Skin of body (tissue), 2 donors: ENCODE data around the gene MIOS. TPM values are rescaled to one million over a fixed set of nuclear protein-coding genes. Genes with fewer than 3 reads are reported as not detected.
"Not testable (repeated sequence)": the region's sequence is repeated elsewhere in the genome, so short reads cannot be mapped to it uniquely, and the experiment has no call there.

Experiments used
- DNase-seq: peaks from one replicate; lab custom pipeline; 2025; lab: John Stamatoyannopoulos, UW
- total RNA-seq: library from RNA; depleted of rRNA; stranded (reverse); fragments of >200 nt; gene quantifications from one replicate; pipeline ENCODE4 v1.2.3, GENCODE V29; 2014

The MIOS gene
- total RNA-seq, 1 donor from 2014 or later, result 50.0 TPM

- DNase-seq, result no peak
Observed at GRCh38 chr7:7554649-7555575, 11.8 kb upstream of the MIOS start.

DNA sequence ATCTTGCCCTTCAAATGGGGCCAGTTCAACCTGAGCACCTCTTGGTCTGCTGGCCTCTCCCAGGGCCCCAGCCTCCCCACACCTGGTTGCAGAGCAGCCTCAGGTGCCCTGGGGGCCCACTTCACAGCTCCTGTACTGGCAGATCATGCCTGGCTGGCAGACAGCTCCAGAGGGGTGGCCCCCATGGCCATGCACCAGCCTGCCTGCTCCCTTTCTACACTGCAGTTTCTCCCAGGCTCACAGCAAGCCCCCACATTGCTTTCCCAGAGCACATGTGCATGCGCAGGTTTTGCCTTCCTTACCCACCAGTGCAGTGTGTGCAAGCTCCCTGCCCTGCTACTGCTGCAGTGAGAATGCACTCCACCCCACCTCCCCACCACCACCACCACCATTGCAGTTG, 9.8 kb upstream of the MIOS start:
- no peak for DNase-seq

- DNase-seq, result no peak
Observed at GRCh38 chr7:7557252-7557651, 9.4 kb upstream of the MIOS start.

GRCh38 chr7:7561591-7561990, 5.1 kb upstream of the MIOS start:
- not testable (repeated sequence) for DNase-seq

DNA sequence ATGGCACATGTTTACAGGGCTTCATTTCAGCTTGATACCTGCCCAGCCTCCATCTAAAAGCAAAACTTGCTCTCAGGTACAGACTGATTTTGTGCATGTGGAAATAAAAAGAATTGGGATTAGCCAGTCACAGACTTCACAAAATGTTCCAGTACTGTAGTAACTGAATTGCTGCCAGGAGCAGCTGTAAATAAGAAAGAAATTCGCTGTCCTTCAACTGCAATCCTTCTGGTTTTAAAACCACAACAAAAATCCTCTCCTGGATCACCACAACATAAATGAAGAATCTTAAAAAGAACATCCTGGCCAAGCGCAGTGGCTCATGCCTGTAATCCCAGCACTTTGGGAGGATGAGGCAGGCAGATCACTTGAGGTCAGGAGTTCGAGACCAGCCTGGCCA, 3.9 kb upstream of the MIOS start:
- no peak for DNase-seq

DNA sequence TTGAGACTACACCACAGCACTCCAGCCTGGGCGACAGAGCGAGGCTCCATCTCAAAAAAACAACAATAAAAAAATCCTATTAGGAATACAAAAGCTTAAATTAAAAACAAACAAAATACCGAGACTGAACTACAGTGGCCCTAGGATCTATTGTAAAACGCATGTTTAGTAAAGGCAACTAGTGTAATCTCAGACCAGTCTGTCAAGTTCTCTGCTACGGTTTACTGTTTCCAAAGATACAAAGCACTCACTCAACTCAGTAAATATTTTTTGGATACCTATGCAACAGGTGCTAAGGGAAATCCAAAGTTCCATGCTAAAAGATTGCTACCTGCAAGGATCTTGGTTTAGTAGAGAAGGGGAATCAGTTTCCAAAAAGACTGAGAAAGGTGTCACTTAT, 3.4 kb upstream of the MIOS start:
- no peak for DNase-seq

GRCh38 chr7:7563813-7564212, 2.9 kb upstream of the MIOS start:
- no peak for DNase-seq

GRCh38 chr7:7564323-7564780, 2.3 kb upstream of the MIOS start:
- DNase-seq, result no peak

GRCh38 chr7:7565018-7565680, 1.5 kb upstream of the MIOS start:
- DNase-seq, result no peak

DNA sequence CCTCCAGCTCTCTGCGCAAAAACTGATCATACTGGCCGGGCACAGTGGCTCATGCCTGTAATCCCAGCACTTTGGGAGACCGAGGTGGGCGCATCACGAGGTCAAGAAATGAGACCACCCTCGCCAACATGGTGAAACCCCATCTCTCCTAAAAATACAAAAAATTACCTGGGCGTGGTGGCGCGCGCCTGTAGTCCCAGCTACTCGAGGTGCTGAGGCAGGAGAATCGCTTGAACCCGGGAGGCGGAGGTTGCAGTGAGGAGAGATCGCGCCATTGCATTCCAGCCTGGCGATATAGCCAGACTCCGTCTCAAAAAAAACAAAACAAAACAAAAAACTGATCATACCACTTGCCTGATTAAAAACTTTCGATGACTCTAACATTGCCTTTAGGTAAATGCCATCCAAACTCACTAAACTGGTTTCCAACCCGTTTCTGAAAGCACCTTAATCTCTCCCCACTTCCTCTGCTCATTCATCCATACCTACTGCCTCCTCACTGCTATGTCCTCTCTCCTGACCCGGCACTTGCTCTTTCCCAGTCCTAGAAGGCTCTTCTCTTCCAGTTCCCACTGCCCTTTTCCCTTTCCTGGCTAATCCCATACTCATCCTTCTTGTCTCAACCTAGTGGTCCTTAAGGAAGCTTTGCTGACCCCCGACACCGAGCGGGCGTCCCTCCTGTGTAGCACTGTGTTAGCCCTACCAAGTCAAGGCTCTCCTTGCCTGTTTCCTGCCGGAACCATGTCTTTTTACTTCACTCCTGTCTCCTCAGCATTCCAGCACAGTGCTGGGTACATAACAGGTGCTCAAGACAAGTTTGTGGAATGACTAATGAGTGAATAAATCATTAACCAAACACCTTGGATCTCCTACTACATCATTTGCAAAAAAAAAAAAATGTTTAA, 686 bp upstream of the MIOS start:
- DNase-seq, result no peak

DNA sequence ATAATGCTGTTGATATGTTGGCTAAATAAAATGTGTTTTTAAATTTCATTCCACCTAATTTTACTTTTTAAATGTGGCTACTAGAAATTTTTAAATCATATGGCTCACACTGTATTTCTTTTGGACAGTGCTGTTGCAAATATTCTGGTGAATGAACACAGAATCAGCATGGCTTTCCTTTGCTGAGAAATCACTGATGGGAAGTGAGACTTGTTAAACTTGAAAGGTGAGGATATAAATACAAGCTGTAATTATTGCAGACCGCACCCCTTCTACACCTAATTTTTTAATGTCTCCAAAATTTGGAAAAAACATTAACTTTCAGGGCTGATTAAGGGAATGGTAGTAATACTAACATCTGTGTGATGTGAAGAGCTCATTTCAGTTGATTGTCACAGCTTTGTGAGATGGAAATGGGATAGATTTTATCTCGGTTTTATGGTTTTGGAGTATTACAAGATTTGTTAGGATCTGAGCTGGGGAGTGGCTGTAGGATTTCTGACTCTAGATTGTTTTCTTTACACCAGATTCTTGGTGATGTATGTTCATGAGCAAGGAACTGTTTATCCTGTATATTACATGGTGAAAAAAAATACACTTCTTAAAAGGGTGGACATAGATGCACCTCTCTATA, 1.3 kb downstream of the MIOS start:
- DNase-seq, result no peak

DNA sequence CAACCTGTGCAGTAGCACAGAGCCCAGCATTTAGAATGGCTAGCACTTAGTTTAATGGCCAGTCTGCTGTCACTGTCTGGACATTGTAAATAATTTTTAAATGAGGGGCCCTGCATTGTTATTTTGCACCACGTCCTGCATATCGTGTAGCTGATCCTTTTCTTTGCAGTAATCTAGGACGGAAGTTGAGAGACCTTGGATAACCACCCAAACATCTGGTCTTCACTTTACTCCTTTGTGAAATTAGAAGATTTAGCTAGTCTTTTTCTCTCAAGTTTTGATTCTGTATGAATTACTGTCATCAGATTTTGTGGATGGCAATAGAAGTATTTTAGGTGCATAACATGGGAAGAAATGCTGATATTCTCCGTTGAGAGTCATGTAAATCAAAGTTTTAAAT, 1.9 kb downstream of the MIOS start:
- no peak for DNase-seq

GRCh38 chr7:7569081-7569527, 2.4 kb downstream of the MIOS start:
- DNase-seq, result no peak

- DNase-seq, result no peak
Observed at GRCh38 chr7:7569615-7570014, 2.9 kb downstream of the MIOS start.

GRCh38 chr7:7570584-7570983, 3.9 kb downstream of the MIOS start:
- DNase-seq, result no peak

DNA sequence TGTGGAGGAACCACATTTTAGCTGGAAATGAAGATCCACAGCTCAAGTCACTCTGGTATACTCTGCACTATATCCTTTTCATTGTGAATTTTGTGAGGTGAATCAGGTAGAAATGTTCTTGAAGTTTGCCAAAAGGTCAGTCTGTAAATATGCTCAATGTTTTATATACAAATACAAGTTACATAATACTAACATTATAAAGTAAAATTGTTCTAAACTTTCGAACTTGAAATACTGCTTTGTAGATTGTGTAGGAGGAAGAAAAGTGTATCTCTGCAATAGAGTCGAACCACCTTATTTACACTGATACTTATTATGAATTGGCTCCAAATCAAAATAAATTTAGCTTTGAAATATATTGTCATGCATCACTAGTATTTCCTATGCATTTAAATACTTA, 7.0 kb downstream of the MIOS start:
- no peak for DNase-seq

DNA sequence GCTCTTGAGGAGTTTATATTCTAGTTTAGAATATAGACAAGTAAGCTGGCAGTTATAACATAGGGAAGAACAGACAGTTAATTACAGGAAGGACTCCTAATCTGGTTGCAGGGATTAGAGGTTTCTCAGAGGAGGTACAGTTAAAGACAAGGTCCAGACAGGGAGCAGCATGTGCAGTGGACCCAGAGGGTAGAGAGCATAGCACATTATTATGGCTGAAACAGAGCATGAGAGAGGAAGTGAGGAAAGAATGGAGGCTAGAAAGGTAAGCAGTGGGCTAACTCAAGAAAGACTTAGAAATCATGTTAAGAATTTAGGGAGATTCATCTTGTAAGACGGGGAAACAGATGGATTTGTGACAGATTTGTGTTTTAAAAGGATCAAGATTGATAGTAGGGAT, 9.7 kb downstream of the MIOS start:
- no peak for DNase-seq

GRCh38 chr7:7577888-7578287, 11.2 kb downstream of the MIOS start:
- no peak for DNase-seq

DNA sequence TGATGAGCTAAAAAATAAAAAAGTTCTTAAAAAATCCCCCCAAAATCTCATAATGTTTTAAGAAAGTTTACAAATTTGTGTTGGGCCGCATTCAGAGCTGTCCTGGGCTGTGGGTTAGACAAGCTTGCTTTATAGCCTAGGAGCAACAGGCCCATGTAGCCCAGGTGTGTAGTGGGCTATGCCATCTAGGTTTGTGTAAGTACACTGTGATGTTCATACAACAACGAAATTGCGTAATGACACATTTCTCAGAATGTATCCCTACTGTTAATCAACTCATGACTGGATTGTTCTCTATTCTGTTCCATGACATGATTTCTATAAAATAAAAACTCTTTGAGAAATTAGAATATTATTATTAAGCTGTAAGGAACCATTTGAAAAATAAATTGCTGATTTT, 13.0 kb downstream of the MIOS start:
- DNase-seq, result no peak

DNA sequence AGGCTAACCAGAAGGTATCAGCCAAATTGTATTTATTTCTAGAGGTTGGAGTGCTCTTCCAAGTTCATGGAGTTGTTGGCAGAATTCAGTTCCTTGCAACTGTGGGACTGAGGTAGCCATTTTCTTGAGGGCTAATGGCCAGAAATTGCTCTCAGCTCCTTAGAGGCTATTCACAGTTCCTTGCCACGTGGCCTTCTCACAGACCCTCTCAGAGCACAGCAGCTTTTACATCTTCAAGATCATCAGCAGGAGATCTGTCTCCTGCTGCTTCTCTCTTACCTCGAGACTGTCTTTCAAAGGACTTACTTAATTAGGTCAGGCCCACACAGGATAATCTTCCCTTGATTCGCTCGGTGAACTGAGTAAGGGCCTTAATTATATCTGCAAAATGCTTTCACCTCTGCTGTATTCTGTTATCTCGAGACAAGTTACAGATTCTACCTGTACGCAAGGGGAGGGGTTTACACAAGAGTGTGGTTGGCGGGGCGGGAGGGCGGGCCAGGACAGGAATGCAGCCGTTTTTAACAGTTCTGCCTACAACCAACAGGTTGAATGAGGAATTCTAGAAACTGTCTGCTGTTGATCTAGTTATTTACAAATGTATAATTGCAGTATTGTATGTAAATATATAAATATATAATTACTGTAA, 15.0 kb downstream of the MIOS start:
- DNase-seq, result no peak

- no peak for DNase-seq
Observed at GRCh38 chr7:7582596-7582995, 15.9 kb downstream of the MIOS start.
